LNCAP (cell line): ENCODE results near the gene SELP.

ENCODE experiments used
- CTCF ChIP-seq: fragments of 450-650 bp; IDR thresholded peaks from 2 replicates; pipeline ENCODE4 v1.5.1; 2017; ENCODE audit warnings: mild to moderate bottlenecking

SELP gene

GRCh38 chr1:169623132-169623926, 6.6 kb downstream of the SELP start:
- no peak for TF ChIP-seq CTCF

- TF ChIP-seq CTCF: no peak
Measured at GRCh38 chr1:169620565-169620964, 9.4 kb downstream of the SELP start.

- no peak for TF ChIP-seq CTCF
Measured at GRCh38 chr1:169618367-169618766, 11.6 kb downstream of the SELP start.

GRCh38 chr1:169615803-169616202, 14.1 kb downstream of the SELP start:
- TF ChIP-seq CTCF: no peak

- no peak for TF ChIP-seq CTCF
Measured at GRCh38 chr1:169610858-169611257, 19.1 kb downstream of the SELP start.

GRCh38 chr1:169610108-169610507, 19.8 kb downstream of the SELP start:
- TF ChIP-seq CTCF: no peak

GRCh38 chr1:169608226-169608625, 21.7 kb downstream of the SELP start:
- TF ChIP-seq CTCF: no peak
